K562 (cell line): ENCODE data around the gene CENPH. TPM values are rescaled to one million over a fixed set of nuclear protein-coding genes. Genes with fewer than 3 reads are reported as not detected.

Source experiments
- ATAC-seq: fragments of 200-7000 bp; cut with Tn5 transposase; 3 replicates; pipeline ENCODE4 v1.9.1; 2020; ENCODE audit warnings: moderate library complexity
- BruUV-seq: library from RNA; stranded (reverse); fragments of 400-500 nt; replicated peaks from 2 replicates; lab custom pipeline; 2021; lab: Mats Ljungman, UMichigan
- CTCF ChIA-PET: fragments of 300-600 bp; formaldehyde crosslinking; extraction: SDS; loops from one replicate; lab custom pipeline; 2021; ENCODE audit warnings: low intra/inter-chr PET ratio; lab: Yijun Ruan, JAX
- POLR2A ChIA-PET: fragments of 300-600, 350-650 bp; sonication (Branson Sonifier 250); formaldehyde crosslinking; extraction: SDS; loops from one replicate; lab custom pipeline; 2021; ENCODE audit warnings: antibody characterized with exemption, inconsistent platforms; lab: Yijun Ruan, JAX
- DNase-seq, 4 experiments: peaks; one replicate each; pipeline versions ENCODE4 v3.0.0 to v3.0.0-alpha.2; 2011 to 2018; ENCODE audit warnings: low spot score in 3 of 4, mixed read lengths in 3 of 4; ENCODE audit errors: extremely low read depth in 1 of 4
- FAIRE-seq: peaks from 2 replicates; lab custom pipeline; 2011; peaks lifted over from hg19 to GRCh38; lab: Jason Lieb, UNC
- H2AFZ ChIP-seq: 2 replicates; pipeline ENCODE4 v1.6.0; 2011; ENCODE audit warnings: low read depth, low read length, control low read depth, inconsistent platforms
- H3K27ac ChIP-seq: fragments of 200-600 bp; 3 replicates; pipeline ENCODE4 v1.8.0; 2011; ENCODE audit warnings: low read depth, mild to moderate bottlenecking, control low read depth, inconsistent platforms, low read length, moderate library complexity, mixed read lengths; ENCODE audit errors: extremely low read depth
- H3K27me3 ChIP-seq, 2 experiments: fragments of 300-600 bp in 1 of 2; 2 replicates in 1 of 2; 3 replicates in 1 of 2; pipeline versions ENCODE4 v1.6.0 to v1.8.0; 2011; ENCODE audit warnings: inconsistent platforms in 2 of 2, low read length in 2 of 2, mild to moderate bottlenecking in 1 of 2, mixed read lengths in 1 of 2, moderate library complexity in 1 of 2; ENCODE audit not compliant: control insufficient read depth in 2 of 2, insufficient read depth in 2 of 2
- H3K36me3 ChIP-seq: fragments of 300-600 bp; 3 replicates; pipeline ENCODE4 v1.8.0; 2011; ENCODE audit warnings: mild to moderate bottlenecking, low read length, inconsistent platforms; ENCODE audit not compliant: control insufficient read depth, insufficient read depth
- H3K4me1 ChIP-seq, 2 experiments: fragments of 200-600 bp in 1 of 2; replicated peaks in 1 of 2; 2 replicates in 1 of 2; 3 replicates in 1 of 2; pipeline versions ENCODE4 v1.5.1 to v1.8.0; 2011; ENCODE audit warnings: inconsistent platforms in 2 of 2, low read length in 2 of 2, mild to moderate bottlenecking in 1 of 2, mixed read lengths in 1 of 2, moderate library complexity in 1 of 2; ENCODE audit not compliant: control insufficient read depth in 2 of 2, insufficient read depth in 2 of 2
- H3K4me2 ChIP-seq: 2 replicates; pipeline ENCODE4 v1.6.1; 2011; ENCODE audit warnings: low read length, control low read depth, inconsistent platforms, mixed read lengths; ENCODE audit not compliant: insufficient read depth
- H3K4me3 ChIP-seq: fragments of 200-600 bp; sonication (generic), shearing (Covaris generic); 2 replicates; pipeline ENCODE4 v1.5.1; 2016; ENCODE audit warnings: control low read depth, inconsistent platforms
- H3K79me2 ChIP-seq: fragments of 200-600 bp; 3 replicates; pipeline ENCODE4 v1.8.0; 2011; ENCODE audit warnings: low read length, inconsistent platforms; ENCODE audit not compliant: control insufficient read depth, insufficient read depth
- H3K9ac ChIP-seq, 2 experiments: 2 replicates each; pipeline versions ENCODE4 v1.6.0 to v1.6.1; 2011; ENCODE audit warnings: low read depth in 2 of 2, low read length in 2 of 2, control low read depth in 1 of 2, inconsistent platforms in 1 of 2, mild to moderate bottlenecking in 1 of 2, mixed read lengths in 1 of 2; ENCODE audit not compliant: insufficient read depth in 1 of 2
- H3K9me1 ChIP-seq: one replicate; pipeline ENCODE4 v1.6.0; 2011; ENCODE audit warnings: inconsistent platforms, mild to moderate bottlenecking, low read length, moderate library complexity; ENCODE audit not compliant: control insufficient read depth, insufficient read depth
- H3K9me3 ChIP-seq: replicated peaks from 2 replicates; pipeline ENCODE4 v1.5.1; 2011; ENCODE audit warnings: low read depth, low read length, inconsistent platforms; ENCODE audit not compliant: control insufficient read depth, insufficient read depth
- H4K20me1 ChIP-seq: replicated peaks from 2 replicates; pipeline ENCODE4 v1.6.1; 2011; ENCODE audit warnings: low read length, inconsistent platforms, mixed read lengths; ENCODE audit not compliant: control insufficient read depth, insufficient read depth
- CC2D1A ChIP-seq: fragments of 450-650 bp; IDR thresholded peaks from 2 replicates; pipeline ENCODE4 v1.6.1; 2017; ENCODE audit warnings: mild to moderate bottlenecking
- CTCFL ChIP-seq: IDR thresholded peaks from 2 replicates; pipeline ENCODE4 v1.6.1; 2011; ENCODE audit warnings: borderline replicate concordance, low read depth, mild to moderate bottlenecking, moderate library complexity, low read length; ENCODE audit not compliant: insufficient read depth, poor library complexity, severe bottlenecking
- DACH1 ChIP-seq: fragments of 450-650 bp; IDR thresholded peaks from 2 replicates; pipeline ENCODE4 v1.6.1; 2018; ENCODE audit not compliant: partially characterized antibody
- ELK3 ChIP-seq: fragments of 450-650 bp; formaldehyde crosslinking; IDR thresholded peaks from 2 replicates; pipeline ENCODE4 v1.4.0; 2020; ENCODE audit warnings: mild to moderate bottlenecking
- FOXP4 ChIP-seq: sonication (generic); formaldehyde crosslinking; IDR thresholded peaks from 2 replicates; pipeline ENCODE4 v1.8.0; 2022; ENCODE audit warnings: mild to moderate bottlenecking, missing genetic modification reagents, borderline replicate concordance
- GTF2A2 ChIP-seq: IDR thresholded peaks from 2 replicates; pipeline ENCODE4 v1.6.1; 2016; ENCODE audit warnings: mild to moderate bottlenecking, missing genetic modification characterization, missing compliant biosample characterization
- KDM5B ChIP-seq: fragments of 200-600 bp; sonication (generic); IDR thresholded peaks from 2 replicates; pipeline ENCODE4 v1.6.1; 2012; ENCODE audit warnings: low read depth, mild to moderate bottlenecking, moderate library complexity, low read length, control low read depth, inconsistent platforms; ENCODE audit not compliant: insufficient replicate concordance
- LEF1 ChIP-seq: fragments of 450-650 bp; IDR thresholded peaks from 2 replicates; pipeline ENCODE4 v1.6.1; 2016; ENCODE audit warnings: mild to moderate bottlenecking
- RBM39 ChIP-seq: fragments of 200-400 bp; formaldehyde crosslinking; optimal IDR thresholded peaks from 2 replicates; pipeline ENCODE3; 2018; ENCODE audit warnings: low read depth, low read length
- SAP30 ChIP-seq: fragments of 200-600 bp; sonication (generic); IDR thresholded peaks from 2 replicates; pipeline ENCODE4 v1.6.1; 2012; ENCODE audit warnings: borderline replicate concordance, low read depth, mild to moderate bottlenecking, moderate library complexity, low read length, control low read depth, inconsistent platforms; ENCODE audit not compliant: insufficient read depth, poor library complexity, severe bottlenecking
- SMAD3 ChIP-seq: fragments of 450-650 bp; formaldehyde crosslinking; conservative IDR thresholded peaks from 2 replicates; pipeline ENCODE4 v1.4.0; 2020; ENCODE audit warnings: mild to moderate bottlenecking
- SRF ChIP-seq, 2 experiments: fragments of 250-450, 450-650 bp in 1 of 2; sonication (Bioruptor Pico) in 1 of 2; sonication (generic) in 1 of 2; formaldehyde crosslinking; IDR thresholded peaks; 2 replicates each; pipeline versions ENCODE4 v1.5.0 to v1.5.1; 2020 to 2022; ENCODE audit warnings: mild to moderate bottlenecking in 1 of 2, missing genetic modification reagents in 1 of 2
- SUPT5H ChIP-seq: fragments of 450-650 bp; IDR thresholded peaks from 2 replicates; pipeline ENCODE4 v1.6.1; 2016
- TCF3 ChIP-seq: sonication (generic); formaldehyde crosslinking; IDR thresholded peaks from 2 replicates; pipeline ENCODE4 v1.4.0; 2020; ENCODE audit warnings: mild to moderate bottlenecking, missing genetic modification reagents
- WHSC1 ChIP-seq: IDR thresholded peaks from one replicate; pipeline ENCODE4 v1.6.1; 2012; ENCODE audit warnings: low read length, control low read depth, inconsistent platforms
- ZFP1 ChIP-seq: fragments of 450-650 bp; formaldehyde crosslinking; IDR thresholded peaks from 2 replicates; pipeline ENCODE4 v1.4.0; 2020; ENCODE audit warnings: mild to moderate bottlenecking, mixed read lengths
- ZNF140 ChIP-seq: fragments of 250-450 bp; sonication (Bioruptor Pico); IDR thresholded peaks from 2 replicates; pipeline ENCODE4 v1.8.0; 2021; ENCODE audit warnings: moderate library complexity, mild to moderate bottlenecking, inconsistent platforms
- ZNF347 ChIP-seq: fragments of 450-650 bp; formaldehyde crosslinking; IDR thresholded peaks from 2 replicates; pipeline ENCODE4 v1.4.0; 2020; ENCODE audit warnings: low read depth, mild to moderate bottlenecking, moderate library complexity
- WGBS: fragments of 100-300 bp; shearing (Covaris generic); methylation state at CpG from one replicate; pipeline ENCODE4 v1.1.6; 2016; ENCODE audit warnings: low coverage, mixed read lengths; ENCODE audit not compliant: insufficient coverage; ENCODE audit errors: missing lambda C conversion rate; 5-methylcytosine and 5-hydroxymethylcytosine counted together
- in situ Hi-C: fragments of 300-500 bp; cut with MboI; formaldehyde crosslinking; loops from 4 replicates; pipeline ENCODE4 v1.15.0; 2018; ENCODE audit warnings: inconsistent platforms, mixed read lengths
- intact Hi-C: fragments of 100-400 bp; cut with micrococcal nuclease; formaldehyde crosslinking; loops from 2 replicates; pipeline ENCODE4 v1.14.2; 2022
- polyA plus RNA-seq, 8 experiments: library from polyadenylated mRNA; depleted of rRNA in 4 of 8; stranded (reverse) in 5 of 8; unstranded in 3 of 8; fragments of >200 nt; fragmentation: Nextera tagmentation in 2 of 8; fragmentation: Illumina TruSeq in 1 of 8; extraction: Ambion mirVana in 2 of 8; extraction: Trizol in 1 of 8; gene quantifications; 2 replicates each; pipeline versions ENCODE4 v1.2.1 to v1.2.3, GENCODE V29; 2011 to 2014; ENCODE audit warnings: inconsistent platforms in 1 of 8, missing spikeins in 1 of 8
- total RNA-seq, 7 experiments: library from RNA; depleted of rRNA in 6 of 7; stranded (reverse); fragments of >200 nt in 6 of 7; fragmentation: Illumina TruSeq in 2 of 7; extraction: Trizol in 2 of 7; gene quantifications; 2 replicates each; pipeline versions ENCODE4 v1.2.1 to v1.2.3, GENCODE V29; 2011 to 2021; ENCODE audit warnings: low replicate concordance in 1 of 7

The CENPH gene
- total and polyA plus RNA-seq, 9 of the 15 experiments (the other 6 are each of a cell fraction or from before 2014, with no cell fraction given) = 10.5 to 124 (median 74.9) TPM

- Histone ChIP-seq H3K9me1 (no peaks in the 10 kb centered on the region), H3K27ac (peak overlapping the region; percentile 94), H3K4me3 (peak overlapping the region; percentile 76), H3K4me1 (peaks cover 7 to 8% of the 10 kb centered on the region in 2 experiments; a peak in 4 of 5 replicates), H3K4me2 (peak overlapping the region; percentile 94), H3K27me3 (no peaks in the 10 kb centered on the region), H4K20me1 (no peaks in the 10 kb centered on the region), H3K36me3 (peaks cover 17% of the 10 kb centered on the region; the same call in 1 of the 3 replicates), H2AFZ (peak overlapping the region; percentile 92), H3K79me2 (peaks cover 23% of the 10 kb centered on the region), H3K9ac (peak overlapping the region; percentile 88 to 95), H3K9me3 (no peaks in the 10 kb centered on the region)
- peak; percentile 13 for ATAC-seq
- TSS peak; percentile 96 for BruUV-seq
- DNase-seq = peak in 1 of 4 experiments; percentile 13
- whole genome bisulfite sequencing = under 1% methylated on average over 8 of the region's 8 CpGs
- peak; percentile 40 for FAIRE-seq
- CTCF ChIA-PET = no interaction called here
- intact Hi-C loops (loop anchor here (2.0 kb wide), 1 partner anchor 28 kb away; a partner anchor contains a TSS), in situ Hi-C loops (no loop called here)
- POLR2A ChIA-PET = interaction anchor here (2.1 to 3.0 kb wide), 2 partner anchors 11 kb away, joined by 6 to 17 read pairs; no protein-coding TSS in a partner anchor
- TF ChIP-seq KDM5B (no peak), CTCFL (no peak), DACH1 (no peak), RBM39 (no peak), ZFP1 (CRISPR knock-in tag) (no peak), ELK3 (no peak), FOXP4 (CRISPR knock-in tag) (no peak), ZNF140 (CRISPR knock-in tag) (no peak), ZNF347 (CRISPR knock-in tag) (no peak), LEF1 (no peak), WHSC1 (no peak), SAP30 (peak; percentile 48), CC2D1A (no peak), GTF2A2 (tag) (no peak), SRF (CRISPR knock-in tag; IDR thresholded peaks at IDR 0.05) (no peak), SMAD3 (CRISPR knock-in tag) (no peak), SUPT5H (no peak), TCF3 (CRISPR knock-in tag) (no peak)
Measured at GRCh38 chr5:69188811-69189161, 597 bp upstream of the CENPH start.
